Measurements from ENCODE around the gene KCNH2. TPM values are rescaled to one million over a fixed set of nuclear protein-coding genes. Genes with fewer than 3 reads are reported as not detected.
A peak's percentile ranks its signal among the peaks of the same experiment; 100 is the strongest.

KCNH2 gene
- total RNA-seq, 4 donors from 2014 or later, result 2.4 to 8.5 (median 3.4) TPM

DNA sequence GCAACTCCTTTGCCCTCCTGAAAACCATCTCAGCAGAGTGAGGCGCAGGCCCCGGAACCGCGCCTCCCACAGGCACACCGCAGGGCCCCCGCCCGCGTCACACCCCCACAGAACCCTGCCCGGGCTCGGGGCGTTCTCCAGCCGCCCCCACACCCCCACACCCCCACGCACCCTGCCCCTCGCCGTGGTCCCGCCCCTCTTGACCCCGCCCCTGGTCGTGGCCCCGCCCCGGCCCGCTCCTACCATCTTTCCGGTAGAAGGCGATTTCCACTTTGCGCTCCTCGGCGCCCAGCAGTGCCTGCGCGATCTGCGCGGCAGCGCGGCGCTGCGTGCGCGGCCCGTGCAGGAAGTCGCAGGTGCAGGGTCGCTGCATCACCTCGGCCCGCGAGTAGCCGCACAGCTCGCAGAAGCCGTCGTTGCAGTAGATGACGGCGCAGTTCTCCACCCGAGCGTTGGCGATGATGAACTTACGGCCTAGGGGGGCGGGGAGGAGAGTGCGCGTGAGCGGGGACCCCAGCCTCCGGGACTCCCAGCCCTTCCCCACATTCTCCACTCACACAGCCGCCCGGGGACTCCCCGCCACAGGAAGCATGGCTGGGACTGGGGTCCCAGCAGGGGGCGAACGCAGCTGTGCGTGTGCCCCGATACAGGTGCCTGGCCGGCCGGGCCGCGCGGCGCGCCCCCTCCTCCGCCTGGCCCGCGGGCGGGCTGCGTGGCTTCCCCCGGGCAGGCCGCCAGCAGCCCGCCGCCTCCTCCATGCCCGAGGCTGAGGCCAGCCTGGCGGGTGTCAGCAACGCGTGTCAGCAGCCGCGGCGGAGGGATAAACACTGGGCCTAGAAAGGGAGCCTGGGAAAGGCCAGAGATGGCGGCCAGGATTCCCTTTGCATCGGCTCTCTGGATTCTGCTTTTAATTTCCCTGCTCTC, 3.4 kb downstream of the KCNH2 start:
- peaks cover 0 to 9% of the 10 kb centered on the region in 2 donors for H3K27me3 ChIP-seq
- peaks cover 5 to 67% (median 27%) of the 10 kb centered on the region in 4 donors for H3K4me1 ChIP-seq
- H3K27ac ChIP-seq, result peak overlapping the region; percentile 74 to 87 (median 80)
- TF ChIP-seq, protein P1, sequence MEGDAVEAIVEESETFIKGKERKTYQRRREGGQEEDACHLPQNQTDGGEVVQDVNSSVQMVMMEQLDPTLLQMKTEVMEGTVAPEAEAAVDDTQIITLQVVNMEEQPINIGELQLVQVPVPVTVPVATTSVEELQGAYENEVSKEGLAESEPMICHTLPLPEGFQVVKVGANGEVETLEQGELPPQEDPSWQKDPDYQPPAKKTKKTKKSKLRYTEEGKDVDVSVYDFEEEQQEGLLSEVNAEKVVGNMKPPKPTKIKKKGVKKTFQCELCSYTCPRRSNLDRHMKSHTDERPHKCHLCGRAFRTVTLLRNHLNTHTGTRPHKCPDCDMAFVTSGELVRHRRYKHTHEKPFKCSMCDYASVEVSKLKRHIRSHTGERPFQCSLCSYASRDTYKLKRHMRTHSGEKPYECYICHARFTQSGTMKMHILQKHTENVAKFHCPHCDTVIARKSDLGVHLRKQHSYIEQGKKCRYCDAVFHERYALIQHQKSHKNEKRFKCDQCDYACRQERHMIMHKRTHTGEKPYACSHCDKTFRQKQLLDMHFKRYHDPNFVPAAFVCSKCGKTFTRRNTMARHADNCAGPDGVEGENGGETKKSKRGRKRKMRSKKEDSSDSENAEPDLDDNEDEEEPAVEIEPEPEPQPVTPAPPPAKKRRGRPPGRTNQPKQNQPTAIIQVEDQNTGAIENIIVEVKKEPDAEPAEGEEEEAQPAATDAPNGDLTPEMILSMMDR (IDR thresholded peaks at IDR 0.05), result peak in 4 of 6 experiments; percentile 28 to 41 (median 32)
- TF ChIP-seq POLR2A (IDR thresholded peaks at IDR 0.05), result peak; percentile 18 to 19
- peak overlapping the region; percentile 60 to 68 (median 62) for H3K4me3 ChIP-seq
- peak; percentile 81 to 90 (median 85) for DNase-seq
- no peaks in the 10 kb centered on the region for H3K36me3 ChIP-seq
- no peaks in the 10 kb centered on the region for H3K9me3 ChIP-seq

- TF ChIP-seq, protein P1 (IDR thresholded peaks at IDR 0.05), result no peak
- TF ChIP-seq POLR2A (IDR thresholded peaks at IDR 0.05), result no peak
- Histone ChIP-seq H3K27me3 (peaks cover 0 to 9% of the 10 kb centered on the region in 2 donors), H3K4me3 (peak overlapping the region; percentile 60 to 68 (median 62)), H3K9me3 (no peaks in the 10 kb centered on the region), H3K4me1 (peaks cover 5 to 61% (median 22%) of the 10 kb centered on the region in 4 donors), H3K27ac (peak overlapping the region; percentile 74 to 87 (median 80)), H3K36me3 (no peaks in the 10 kb centered on the region)
- peak; percentile 79 to 83 (median 82) for DNase-seq
These were observed 4.3 kb downstream of the KCNH2 start for GRCh38 chr7:150973571-150974451.

- H3K4me1 ChIP-seq, result peaks cover 5 to 55% (median 17%) of the 10 kb centered on the region in 4 donors
- H3K9me3 ChIP-seq, result no peaks in the 10 kb centered on the region
- DNase-seq, result no peak
- peak overlapping the region in 1 of 4 donors; percentile 64 for H3K27ac ChIP-seq
- peaks cover 0 to 8% of the 10 kb centered on the region in 2 donors for H3K27me3 ChIP-seq
- no peak overlapping the region for H3K4me3 ChIP-seq
- no peaks in the 10 kb centered on the region for H3K36me3 ChIP-seq
- TF ChIP-seq, protein P1 (IDR thresholded peaks at IDR 0.05), result no peak
- TF ChIP-seq POLR2A (IDR thresholded peaks at IDR 0.05), result no peak
These were observed 5.4 kb downstream of the KCNH2 start for GRCh38 chr7:150972741-150973140.

DNA sequence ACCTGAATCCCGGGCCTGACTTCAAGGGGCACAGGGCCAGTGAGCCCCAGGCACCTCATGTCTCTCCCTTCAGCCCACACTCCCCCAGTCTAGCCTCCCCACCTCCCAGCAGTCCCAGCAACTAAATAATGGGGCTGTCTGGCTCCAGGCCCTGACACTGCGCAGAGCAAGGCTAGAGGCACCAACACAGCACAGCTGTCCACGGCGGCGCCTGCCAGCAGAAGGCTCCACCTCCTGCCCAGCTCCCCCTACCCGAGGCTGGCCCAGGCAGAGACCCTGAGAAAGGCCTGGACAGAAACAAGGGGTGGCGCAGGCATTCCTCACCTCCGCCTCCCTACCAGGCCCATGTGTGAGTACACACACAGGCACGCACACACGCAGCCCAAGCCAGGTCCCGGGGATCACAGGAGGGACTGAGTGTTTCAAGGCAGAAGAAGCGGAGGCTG, 6.1 kb downstream of the KCNH2 start:
- H3K27ac ChIP-seq, result peak overlapping the region in 3 of 4 donors; percentile 39 to 73 (median 42)
- H3K4me1 ChIP-seq, result peaks cover 5 to 48% (median 14%) of the 10 kb centered on the region in 4 donors
- H3K27me3 ChIP-seq, result peaks cover 0 to 1% of the 10 kb centered on the region in 2 donors
- no peak for DNase-seq
- TF ChIP-seq POLR2A (IDR thresholded peaks at IDR 0.05), result no peak
- TF ChIP-seq, protein P1 (IDR thresholded peaks at IDR 0.05), result no peak
- no peaks in the 10 kb centered on the region for H3K9me3 ChIP-seq
- H3K36me3 ChIP-seq, result no peaks in the 10 kb centered on the region
- no peak overlapping the region for H3K4me3 ChIP-seq
